Stomach (tissue), 9 donors: ENCODE results near the gene DLX6. TPM values are rescaled to one million over a fixed set of nuclear protein-coding genes. Genes with fewer than 3 reads are reported as not detected.

Experiments
- DNase-seq, 2 donors: peaks; one replicate each; pipeline versions ENCODE4 v3.0.0 to v3.0.0-alpha.2; 2013 to 2019
- H3K27ac ChIP-seq, 5 donors: fragments of 200-600 bp in 4 of 5; sonication (generic) in 4 of 5; one replicate each; pipeline ENCODE4 v1.5.1; 2013 to 2019; ENCODE audit warnings: mild to moderate bottlenecking in 1 of 5, moderate library complexity in 1 of 5
- H3K27me3 ChIP-seq, 3 donors: fragments of 200-600 bp; sonication (generic); one replicate each; pipeline ENCODE4 v1.5.1; 2017 to 2019; ENCODE audit warnings: mixed run types in 1 of 3
- H3K36me3 ChIP-seq, 4 donors: fragments of 200-600 bp; sonication (generic); 1 replicate in 3 of 4; 2 replicates in 1 of 4; pipeline ENCODE4 v1.5.1; 2016 to 2019
- H3K4me1 ChIP-seq, 4 donors: fragments of 200-600 bp; sonication (generic); one replicate each; pipeline ENCODE4 v1.5.1; 2016 to 2019
- H3K4me3 ChIP-seq, 4 donors: fragments of 200-600 bp; sonication (generic) in 3 of 4; one replicate each; pipeline ENCODE4 v1.5.1; 2016 to 2019; ENCODE audit warnings: mild to moderate bottlenecking in 1 of 4
- H3K9me3 ChIP-seq, 4 donors: fragments of 200-600 bp; sonication (generic); one replicate each; pipeline ENCODE4 v1.5.1; 2016 to 2019
- CTCF ChIP-seq, 7 experiments: fragments of 450-650 bp in 4 of 7; fragments of 200-600 bp in 3 of 7; sonication (generic) in 3 of 7; IDR thresholded peaks; one replicate each; pipeline ENCODE4 v1.5.1; 2016 to 2019; ENCODE audit warnings: antibody characterized with exemption in 7 of 7, control low read depth in 2 of 7, mild to moderate bottlenecking in 1 of 7
- EP300 ChIP-seq: sonication (generic); formaldehyde crosslinking; IDR thresholded peaks from one replicate; pipeline ENCODE4 v1.6.1; 2017; ENCODE audit warnings: antibody characterized with exemption
- POLR2A ChIP-seq, 4 donors: fragments of 450-650 bp; IDR thresholded peaks; one replicate each; pipeline ENCODE4 v1.6.1; 2016; ENCODE audit warnings: antibody characterized with exemption in 4 of 4, control low read depth in 2 of 4, mild to moderate bottlenecking in 1 of 4, moderate library complexity in 1 of 4
- POLR2AphosphoS5 ChIP-seq, 3 donors: sonication (generic); formaldehyde crosslinking; IDR thresholded peaks; one replicate each; pipeline ENCODE4 v1.6.1; 2016; ENCODE audit warnings: antibody characterized with exemption in 3 of 3
- WGBS, 5 donors: extraction: QIAGEN DNeasy Blood & Tissue Kit in 3 of 5; methylation state at CpG; one replicate each; pipeline versions ENCODE4 v1.1.5 to v1.1.7; 2013 to 2018; 5-methylcytosine and 5-hydroxymethylcytosine counted together
- intact Hi-C: fragments of 100-400 bp; cut with DNase I; formaldehyde crosslinking; loops from one replicate; pipeline ENCODE4 v1.15.1; 2023; ENCODE audit warnings: low total_unique reads
- polyA plus RNA-seq, 3 donors: library from polyadenylated mRNA; stranded (reverse); fragments of 200-250 nt; gene quantifications; one replicate each; pipeline ENCODE4 v1.2.3, GENCODE V29; 2013
- total RNA-seq, 5 donors: library from RNA; depleted of rRNA; stranded (reverse); fragments of >200 nt; gene quantifications; one replicate each; pipeline versions ENCODE4 v1.1.0 to v1.2.3, GENCODE V29; 2014 to 2016
- donor health status: healthy with polysubstance abuse.
- donor health status: Bipolar disorder and iron deficiency.
- donor health status: healthy.

Gene DLX6
- total and polyA plus RNA-seq, 8 donors, result 0.08 TPM; not detected in 7

DNA sequence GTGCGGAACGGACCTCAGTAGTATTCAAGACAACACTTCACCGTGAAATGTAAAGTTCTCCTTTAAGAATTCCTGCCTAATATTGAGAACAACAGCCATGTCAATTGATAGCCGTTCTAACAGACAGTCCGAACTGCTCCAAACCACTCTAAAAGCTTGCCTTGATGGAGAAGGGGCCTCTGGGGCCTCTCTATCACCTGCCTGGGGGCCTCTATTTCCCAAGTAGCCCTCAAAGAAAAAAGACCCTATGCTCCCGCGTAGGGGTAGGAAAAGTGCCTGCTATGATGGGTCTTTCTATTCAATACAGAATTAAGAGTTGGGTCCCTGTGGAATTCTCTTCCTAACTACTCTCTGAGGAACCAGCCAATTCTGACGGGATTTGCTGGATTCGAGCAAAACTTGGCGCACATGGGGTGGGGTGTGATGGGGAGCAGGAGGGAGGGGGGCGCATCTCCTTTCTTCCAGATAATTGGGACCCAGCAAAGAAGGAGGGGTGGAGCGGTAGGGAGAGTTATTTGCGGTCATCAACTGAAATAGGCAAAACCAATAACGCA is 8.3 kb upstream of the DLX6 start:
- no peaks in the 10 kb centered on the region for H3K36me3 ChIP-seq
- TF ChIP-seq POLR2AphosphoS5 (IDR thresholded peaks at IDR 0.05) (no peak), CTCF (IDR thresholded peaks at IDR 0.05) (no peak), POLR2A (IDR thresholded peaks at IDR 0.05) (no peak), EP300 (no peak)
- intact Hi-C loops, result no loop called here
- no peak overlapping the region for H3K27ac ChIP-seq
- H3K4me3 ChIP-seq, result no peak overlapping the region
- peaks cover 32 to 100% (median 94%) of the 10 kb centered on the region in 3 donors for H3K27me3 ChIP-seq
- DNase-seq, result no peak
- 5 to 16% (median 8%) methylated on average over 14 of the region's 14 CpGs for WGBS, 5 donors
- H3K4me1 ChIP-seq, result peaks cover 0 to 34% (median 18%) of the 10 kb centered on the region in 4 donors
- peaks cover 0 to 5% (median 2%) of the 10 kb centered on the region in 4 donors for H3K9me3 ChIP-seq

GRCh38 chr7:96997512-96998032 is 7.8 kb upstream of the DLX6 start:
- peaks cover 0 to 9% (median 3%) of the 10 kb centered on the region in 4 donors for H3K9me3 ChIP-seq
- no peaks in the 10 kb centered on the region for H3K36me3 ChIP-seq
- intact Hi-C loops, result no loop called here
- peaks cover 33 to 100% (median 94%) of the 10 kb centered on the region in 3 donors for H3K27me3 ChIP-seq
- no peak overlapping the region for H3K27ac ChIP-seq
- peaks cover 0 to 30% (median 15%) of the 10 kb centered on the region in 4 donors for H3K4me1 ChIP-seq
- WGBS, 5 donors, result 9 to 16% (median 13%) methylated on average over 23 of the region's 23 CpGs
- TF ChIP-seq CTCF (IDR thresholded peaks at IDR 0.05) (no peak), POLR2A (IDR thresholded peaks at IDR 0.05) (no peak), EP300 (no peak), POLR2AphosphoS5 (IDR thresholded peaks at IDR 0.05) (no peak)
- no peak for DNase-seq
- no peak overlapping the region for H3K4me3 ChIP-seq

DNA sequence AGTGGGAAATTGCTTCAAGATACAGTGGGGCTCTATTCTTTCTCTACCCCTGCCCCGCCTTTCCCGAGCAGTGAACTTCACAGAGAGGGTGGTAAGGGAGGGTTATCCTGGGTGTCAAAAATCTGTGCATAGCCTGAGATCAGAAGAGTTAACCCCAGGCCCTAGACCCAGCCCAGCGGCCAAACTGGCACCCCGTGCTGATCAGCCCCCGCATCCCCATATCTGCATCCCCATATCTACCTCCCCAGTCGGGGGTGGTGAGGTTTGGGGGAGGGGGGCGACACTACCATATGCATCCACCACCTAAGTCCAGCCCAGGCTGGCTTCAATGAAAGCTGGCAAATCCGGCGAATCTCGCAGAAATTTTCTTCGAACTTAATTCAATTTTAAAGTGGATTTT is 7.0 kb upstream of the DLX6 start:
- peaks cover 0 to 25% (median 12%) of the 10 kb centered on the region in 4 donors for H3K4me1 ChIP-seq
- no peak overlapping the region for H3K27ac ChIP-seq
- no peak overlapping the region for H3K4me3 ChIP-seq
- WGBS, 5 donors, result 4 to 13% (median 9%) methylated on average over 11 of the region's 11 CpGs
- TF ChIP-seq EP300 (no peak), POLR2A (IDR thresholded peaks at IDR 0.05) (no peak), POLR2AphosphoS5 (IDR thresholded peaks at IDR 0.05) (no peak), CTCF (IDR thresholded peaks at IDR 0.05) (no peak)
- intact Hi-C loops, result no loop called here
- DNase-seq, result no peak
- peaks cover 0 to 9% (median 2%) of the 10 kb centered on the region in 4 donors for H3K9me3 ChIP-seq
- H3K27me3 ChIP-seq, result peaks cover 33 to 100% (median 94%) of the 10 kb centered on the region in 3 donors
- H3K36me3 ChIP-seq, result no peaks in the 10 kb centered on the region

DNA sequence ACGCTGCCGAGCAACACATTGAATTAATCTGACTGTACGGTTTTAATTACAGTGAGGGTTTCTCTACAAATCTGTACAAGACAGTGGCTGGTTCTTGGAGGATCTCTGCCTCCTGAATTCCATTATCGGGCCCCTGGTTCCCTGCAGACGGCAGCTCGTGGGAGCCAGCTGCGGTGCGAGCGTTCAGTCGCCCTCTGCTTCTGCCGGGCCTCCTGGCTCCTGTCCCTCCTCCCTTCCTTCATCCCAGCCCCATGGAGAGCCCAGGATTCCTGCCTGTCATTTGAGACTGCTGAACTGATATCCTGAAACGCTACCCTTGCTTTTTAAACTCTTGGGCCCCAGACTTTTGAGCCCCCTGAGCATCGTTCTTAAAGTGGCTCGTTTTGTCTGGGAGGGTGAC is 6.6 kb upstream of the DLX6 start:
- Histone ChIP-seq H3K4me1 (peaks cover 0 to 29% (median 12%) of the 10 kb centered on the region in 4 donors), H3K9me3 (peaks cover 0 to 9% (median 2%) of the 10 kb centered on the region in 4 donors), H3K27me3 (peaks cover 35 to 100% (median 94%) of the 10 kb centered on the region in 3 donors), H3K4me3 (no peak overlapping the region), H3K36me3 (no peaks in the 10 kb centered on the region), H3K27ac (no peak overlapping the region)
- TF ChIP-seq CTCF (IDR thresholded peaks at IDR 0.05), result no peak
- no peak for TF ChIP-seq POLR2A (IDR thresholded peaks at IDR 0.05)
- TF ChIP-seq EP300, result no peak
- no peak for TF ChIP-seq POLR2AphosphoS5 (IDR thresholded peaks at IDR 0.05)
- intact Hi-C loops, result no loop called here
- WGBS, 5 donors, result 2 to 6% (median 5%) methylated on average over 14 of the region's 14 CpGs
- no peak for DNase-seq
